Measurements from ENCODE around the gene ZBTB7C. TPM values are rescaled to one million over a fixed set of nuclear protein-coding genes. Genes with fewer than 3 reads are reported as not detected.

The ZBTB7C gene
- total RNA-seq, 1 donor from 2014 or later: 1.2 TPM

DNA sequence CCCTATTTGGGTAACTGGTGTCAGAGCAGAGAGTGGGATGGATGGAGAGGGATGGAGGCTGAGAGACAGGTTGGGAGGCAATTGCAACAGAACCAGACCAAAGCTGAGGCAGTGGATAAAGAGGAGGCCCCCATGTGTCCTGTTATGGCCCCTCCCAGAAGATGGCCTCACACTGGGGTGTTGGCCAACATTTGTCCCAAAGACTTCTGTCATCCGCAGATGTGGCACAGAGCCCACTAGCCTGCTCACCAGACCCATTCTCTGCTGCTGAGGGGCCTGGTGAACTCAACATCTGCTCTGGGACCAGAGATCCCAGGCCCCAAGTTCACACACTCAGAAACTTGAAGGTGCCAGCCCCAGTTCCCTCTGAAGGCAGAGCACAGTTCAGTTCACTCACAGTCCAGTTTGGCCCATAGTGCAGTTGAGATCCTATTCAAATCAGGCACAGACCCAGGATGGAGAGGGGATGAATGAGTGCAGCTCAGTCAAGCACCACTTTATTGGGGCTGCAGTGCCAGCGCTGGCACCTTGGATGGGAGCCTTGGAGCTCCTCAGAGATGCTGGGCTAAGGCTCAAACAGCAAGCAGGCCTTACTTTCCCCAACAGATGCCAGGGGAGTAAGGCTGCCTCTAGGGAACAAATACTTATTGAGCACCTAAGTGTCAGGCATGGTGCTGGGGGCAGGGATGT is 189.2 kb downstream of the ZBTB7C start:
- no peak for DNase-seq (ENCODE audit: low spot score)
- no peak for ATAC-seq

DNA sequence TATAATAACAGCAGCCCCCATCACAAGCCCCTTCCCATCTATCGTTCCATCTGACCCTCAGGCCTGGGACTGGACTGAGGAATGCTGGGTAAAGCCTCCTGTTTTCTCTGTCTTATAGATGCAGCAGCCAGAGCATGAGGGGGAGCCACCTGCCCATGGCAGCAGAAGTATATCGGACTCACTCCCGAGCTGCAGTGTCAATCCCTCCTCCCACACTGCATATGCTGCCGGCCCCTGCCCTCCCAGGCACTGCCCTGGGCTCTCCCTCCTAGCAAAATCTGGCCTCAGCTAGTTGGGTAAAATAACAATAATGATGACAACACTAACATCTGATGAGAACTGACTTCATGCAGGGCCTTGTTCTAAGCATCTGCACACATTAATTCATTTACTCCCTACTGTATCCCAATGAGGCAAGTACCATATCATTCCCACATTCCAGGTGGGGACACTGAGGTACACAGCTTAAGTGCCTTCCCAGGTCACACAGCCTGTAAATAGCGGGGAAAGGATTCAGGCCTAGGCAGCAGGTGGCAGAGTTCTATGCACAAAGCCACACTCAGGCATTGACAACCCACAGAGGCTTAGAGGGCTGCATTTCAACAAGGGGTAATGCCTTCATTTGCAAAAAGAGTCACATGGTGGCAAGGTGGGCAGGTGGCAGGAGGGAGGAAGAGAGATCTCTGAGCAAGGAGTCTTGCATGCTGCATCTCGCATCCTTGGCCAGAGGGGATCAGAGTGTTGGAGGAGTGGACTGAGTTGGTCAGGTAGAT is 190.0 kb downstream of the ZBTB7C start:
- DNase-seq (ENCODE audit: low spot score): no peak
- no peak for ATAC-seq

DNA sequence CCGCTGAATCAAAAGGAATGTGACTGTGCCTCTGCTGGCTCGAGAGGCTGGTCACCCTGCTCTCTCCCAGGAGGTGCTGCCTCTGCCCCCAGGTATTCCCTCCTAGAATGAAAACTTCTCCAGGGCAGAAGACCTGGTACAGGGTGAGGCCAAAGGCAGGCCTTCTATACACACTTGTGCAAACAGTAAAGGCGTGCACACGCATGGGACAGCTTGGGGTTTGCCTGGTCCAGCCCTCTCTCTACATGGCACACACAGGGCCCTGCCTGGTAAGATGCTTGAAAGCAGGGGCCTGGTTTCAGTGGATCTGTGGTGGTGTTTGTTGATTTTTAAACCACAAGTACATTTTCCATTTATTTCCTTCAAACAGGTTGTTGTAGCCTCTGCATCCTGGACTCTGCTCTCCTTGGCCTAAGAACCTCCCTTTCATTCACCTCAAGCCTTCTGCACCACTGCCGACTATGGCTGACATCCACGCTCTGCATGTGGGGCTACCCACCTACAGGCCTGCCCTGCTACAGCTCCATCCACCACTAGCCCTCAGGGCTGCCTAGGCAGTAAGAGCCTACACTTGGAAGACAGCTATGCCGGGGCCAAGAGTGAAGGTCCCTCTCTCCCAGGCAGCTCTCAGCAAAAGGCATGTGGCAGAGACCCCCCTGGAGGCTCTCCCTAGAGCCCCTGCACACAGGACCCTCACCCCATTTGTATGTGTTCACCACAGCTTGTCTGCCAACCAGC is 190.7 kb downstream of the ZBTB7C start:
- ATAC-seq: no peak
- DNase-seq (ENCODE audit: low spot score): no peak

DNA sequence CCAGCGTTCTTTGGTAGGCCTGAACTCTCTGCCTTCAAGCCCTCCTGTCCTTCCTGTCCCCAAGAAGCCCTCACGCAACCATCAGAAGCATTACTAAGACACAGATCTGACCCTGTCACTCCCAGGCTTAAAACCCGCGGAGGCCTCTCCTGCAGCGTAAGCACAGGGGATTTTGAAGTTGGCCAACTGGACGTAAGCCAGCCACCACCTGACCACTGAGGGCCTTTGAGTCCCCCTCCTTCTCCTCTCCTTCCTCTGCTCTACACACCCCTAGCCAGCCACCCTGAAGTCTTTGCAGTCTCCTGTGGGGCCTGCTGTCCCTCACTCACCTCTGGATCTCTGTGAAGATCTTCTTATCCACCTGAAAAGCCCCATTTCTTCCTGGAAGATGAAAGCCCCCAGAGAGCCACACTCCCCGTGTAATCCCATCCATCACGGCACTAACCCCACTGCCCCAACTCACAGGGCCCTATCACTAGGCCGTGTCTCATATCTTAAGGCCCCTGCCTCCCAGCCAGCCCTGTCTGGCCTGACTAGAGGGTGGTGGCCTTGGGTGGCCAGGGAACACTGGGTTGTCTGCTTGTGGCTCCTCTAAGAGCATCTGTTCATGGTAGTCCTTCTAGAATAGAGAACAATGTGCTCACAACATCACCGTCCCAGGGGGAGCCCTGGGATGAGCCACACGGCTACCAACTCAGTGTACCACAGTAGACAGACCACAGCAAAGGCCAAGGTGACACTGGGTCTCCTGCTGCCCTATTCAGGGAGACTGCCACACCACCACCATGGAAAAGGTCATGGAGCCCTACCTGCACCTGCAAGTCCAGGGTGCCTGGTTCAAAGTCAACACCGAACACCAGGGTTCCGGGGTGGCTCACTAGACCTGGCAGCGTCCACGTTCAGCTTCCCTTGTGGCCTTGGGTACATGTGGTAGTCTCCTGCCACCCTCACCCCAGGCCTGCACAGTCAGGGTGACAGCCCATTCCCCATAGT is 191.6 kb downstream of the ZBTB7C start:
- no peak for DNase-seq (ENCODE audit: low spot score)
- ATAC-seq: no peak

DNA sequence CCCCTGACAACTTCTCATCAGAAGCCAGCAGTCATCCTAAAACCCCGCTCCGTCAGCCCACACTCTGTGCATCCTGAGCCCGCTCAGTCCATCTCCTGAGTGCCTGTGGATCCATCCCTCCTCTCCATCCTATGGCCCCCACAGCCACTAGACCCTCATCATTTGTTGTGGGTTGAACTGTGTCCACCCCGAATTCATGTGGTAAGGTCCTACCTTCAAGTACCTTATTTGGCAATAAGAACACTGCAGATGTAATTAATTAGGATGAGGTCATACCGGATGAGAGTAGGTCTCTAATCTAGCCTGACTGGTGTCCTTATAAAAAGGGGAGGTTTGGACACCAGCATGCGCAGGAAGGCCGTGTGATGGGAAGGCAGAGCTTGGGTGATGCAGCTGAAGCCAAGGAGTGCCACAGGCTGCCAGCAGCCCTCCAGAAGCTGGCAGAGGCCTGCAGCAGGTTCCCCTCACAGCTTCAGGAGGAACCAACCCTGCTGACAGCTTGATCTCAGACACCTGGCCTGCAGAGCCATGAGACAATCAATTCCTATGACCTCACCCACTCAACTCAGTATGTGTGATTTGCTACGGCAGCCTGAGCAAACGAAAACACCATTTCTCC is 192.4 kb downstream of the ZBTB7C start:
- DNase-seq (ENCODE audit: low spot score): no peak
- ATAC-seq: no peak

DNA sequence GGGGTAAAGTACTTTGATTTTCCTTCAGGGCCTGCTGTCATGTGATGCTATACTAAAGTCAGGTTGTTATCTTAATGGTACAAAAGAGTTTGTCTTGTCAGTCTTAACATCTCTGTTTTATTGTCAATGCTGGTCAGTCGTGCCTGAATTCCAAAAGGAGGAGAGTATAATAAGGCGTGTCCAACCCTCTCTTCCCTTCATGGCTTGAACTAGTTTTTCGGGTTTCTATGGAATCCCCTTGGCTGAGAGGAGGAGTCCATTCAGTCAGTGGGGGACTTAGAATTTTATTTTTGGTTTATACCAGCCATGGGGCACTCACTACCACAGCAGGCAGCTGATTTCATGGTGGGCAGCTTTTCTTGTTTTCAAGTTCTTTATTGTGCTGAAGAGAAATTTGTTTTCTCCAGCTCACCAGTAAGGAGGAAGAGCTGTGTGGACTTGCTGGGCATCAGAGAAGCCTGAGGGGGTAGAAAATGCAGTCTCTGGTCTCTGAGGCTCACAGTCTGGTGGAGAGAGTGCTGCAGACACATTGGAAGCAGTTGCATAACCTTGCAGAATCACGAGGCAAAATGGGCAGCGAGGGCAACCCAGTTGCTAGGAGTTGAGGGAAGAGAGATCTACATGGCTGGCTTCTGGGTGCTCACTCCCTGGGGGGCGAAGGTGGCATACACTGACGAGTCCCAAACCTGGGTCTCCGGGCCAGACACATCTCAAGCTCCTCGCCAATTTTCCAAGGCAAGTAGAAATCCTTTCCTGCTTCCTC is 193.1 kb downstream of the ZBTB7C start:
- DNase-seq (ENCODE audit: low spot score) (no peak), ATAC-seq (peak; percentile 44)

DNA sequence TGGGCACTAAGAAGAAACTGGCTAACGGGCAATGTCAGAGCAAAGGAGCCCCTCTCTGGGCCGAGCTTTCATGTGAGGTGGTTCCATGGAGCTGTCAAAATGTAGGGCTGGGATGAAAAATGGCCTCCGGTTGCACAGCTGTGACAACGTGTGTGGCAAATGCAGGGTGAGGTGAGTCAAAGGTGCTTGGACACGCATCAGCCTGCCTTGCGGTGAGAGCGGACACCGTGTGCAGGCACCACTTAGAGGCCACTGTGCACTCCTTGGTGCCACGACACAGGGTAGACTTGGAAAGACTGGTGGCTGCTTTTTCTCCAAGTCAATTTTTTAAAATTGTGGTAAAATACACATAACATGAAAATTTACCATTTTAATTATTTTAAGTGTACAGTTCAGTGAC is 195.4 kb downstream of the ZBTB7C start:
- DNase-seq (ENCODE audit: low spot score) (no peak), ATAC-seq (no peak)

DNA sequence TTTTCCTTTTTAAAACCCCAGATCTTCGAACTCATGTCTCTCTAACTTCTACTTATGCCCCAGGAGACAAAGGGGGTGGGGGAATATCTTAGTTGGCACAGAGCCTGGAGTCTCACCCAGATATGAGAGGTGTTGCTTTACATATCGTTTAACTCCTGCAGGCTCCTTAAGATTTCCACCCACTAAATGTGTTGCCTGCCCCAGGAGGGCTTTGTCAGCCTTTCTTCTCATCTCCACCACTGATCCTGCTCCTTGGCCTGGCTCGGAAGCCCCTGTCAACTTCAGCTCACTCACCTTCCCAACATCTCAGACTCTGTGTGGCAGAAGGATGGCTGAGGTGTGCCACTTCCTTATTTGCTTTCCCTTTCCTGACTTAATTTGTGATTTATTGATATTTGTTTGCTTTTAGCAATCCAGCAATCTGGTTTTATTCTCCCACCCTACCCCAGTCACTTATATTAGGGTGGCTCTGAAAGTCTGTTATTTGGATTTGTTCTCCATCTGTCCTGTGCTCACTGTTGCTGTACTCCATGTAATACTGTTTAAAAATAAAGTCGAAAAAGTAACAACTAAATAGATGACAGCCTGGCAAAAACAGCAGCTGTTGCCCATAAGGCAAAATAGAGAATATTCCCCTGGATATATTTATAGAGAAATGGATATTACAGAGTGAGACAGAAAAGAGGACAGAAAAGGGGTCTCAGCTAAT is 200.6 kb downstream of the ZBTB7C start:
- no peak for ATAC-seq
- DNase-seq (ENCODE audit: low spot score): no peak

DNA sequence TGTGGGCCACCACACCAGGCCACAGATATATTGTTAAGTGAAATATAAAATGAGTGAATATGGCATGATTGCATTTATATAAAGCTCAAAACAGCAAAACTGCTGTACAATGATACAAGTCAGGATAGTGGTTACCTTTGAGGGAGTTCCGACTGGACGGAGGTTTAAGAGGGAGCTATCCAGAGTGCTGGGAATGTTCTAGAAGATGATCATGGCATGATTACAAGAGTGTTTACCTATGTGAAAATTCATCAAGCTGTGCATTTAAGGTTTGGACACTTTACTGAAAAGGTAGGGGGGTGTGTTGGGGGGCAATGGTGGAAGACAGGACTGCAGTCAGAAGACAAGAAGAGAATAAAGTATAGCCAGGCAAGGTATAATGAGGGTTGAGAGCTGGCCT is 201.4 kb downstream of the ZBTB7C start:
- ATAC-seq: no peak
- DNase-seq (ENCODE audit: low spot score): no peak

DNA sequence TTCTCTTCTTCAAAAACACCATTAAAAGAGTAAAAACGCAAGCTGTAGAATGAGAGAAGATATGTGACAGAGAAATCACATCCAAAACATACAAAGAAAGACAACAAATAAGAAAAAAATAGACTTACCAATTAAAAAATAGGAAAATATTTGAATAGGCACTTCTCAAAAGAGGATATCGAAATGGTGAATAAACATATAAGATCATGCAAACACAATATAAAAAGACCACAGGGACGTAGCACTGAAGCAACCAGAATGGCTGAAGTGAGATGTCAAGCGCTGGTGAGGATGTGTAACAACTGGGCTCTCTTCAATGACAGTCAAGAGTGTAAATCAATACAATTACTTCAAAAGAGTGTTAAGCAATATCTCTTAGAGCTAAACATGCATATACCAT is 202.3 kb downstream of the ZBTB7C start:
- DNase-seq (ENCODE audit: low spot score) (no peak), ATAC-seq (no peak)

DNA sequence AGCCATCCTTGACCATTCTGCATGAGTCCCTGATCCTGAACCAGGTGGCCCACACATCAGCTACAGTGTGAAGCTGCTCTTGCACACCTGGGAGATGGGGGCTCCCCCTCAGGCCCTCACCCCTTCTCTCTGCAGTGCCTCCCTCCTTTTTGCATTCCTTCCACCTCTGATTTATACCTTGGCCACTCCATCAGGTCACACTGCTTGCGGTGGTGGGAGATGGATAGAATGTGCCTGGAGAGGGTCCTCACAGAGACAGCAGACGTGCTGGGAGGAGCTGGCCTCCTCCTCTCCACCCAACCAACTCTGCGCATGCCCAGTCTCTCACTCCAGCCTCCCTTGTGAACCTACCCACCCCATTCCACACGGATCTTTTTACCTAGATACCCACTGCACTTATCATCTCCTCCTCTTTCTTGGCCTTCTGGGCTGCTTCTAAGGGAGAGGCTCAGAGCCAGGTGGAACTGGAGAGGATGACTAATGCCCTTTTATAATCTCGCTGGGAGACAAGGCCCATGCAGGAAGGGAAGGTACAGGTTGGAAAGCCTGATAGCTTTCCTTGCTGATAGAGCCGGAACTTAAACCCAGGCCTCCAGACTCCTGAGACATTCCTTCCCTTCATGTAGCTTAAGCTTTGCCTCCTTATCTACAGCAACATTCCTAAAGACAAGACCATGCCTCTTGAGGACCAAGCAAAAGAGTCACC is 205.1 kb downstream of the ZBTB7C start:
- ATAC-seq (no peak), DNase-seq (ENCODE audit: low spot score) (no peak)

DNA sequence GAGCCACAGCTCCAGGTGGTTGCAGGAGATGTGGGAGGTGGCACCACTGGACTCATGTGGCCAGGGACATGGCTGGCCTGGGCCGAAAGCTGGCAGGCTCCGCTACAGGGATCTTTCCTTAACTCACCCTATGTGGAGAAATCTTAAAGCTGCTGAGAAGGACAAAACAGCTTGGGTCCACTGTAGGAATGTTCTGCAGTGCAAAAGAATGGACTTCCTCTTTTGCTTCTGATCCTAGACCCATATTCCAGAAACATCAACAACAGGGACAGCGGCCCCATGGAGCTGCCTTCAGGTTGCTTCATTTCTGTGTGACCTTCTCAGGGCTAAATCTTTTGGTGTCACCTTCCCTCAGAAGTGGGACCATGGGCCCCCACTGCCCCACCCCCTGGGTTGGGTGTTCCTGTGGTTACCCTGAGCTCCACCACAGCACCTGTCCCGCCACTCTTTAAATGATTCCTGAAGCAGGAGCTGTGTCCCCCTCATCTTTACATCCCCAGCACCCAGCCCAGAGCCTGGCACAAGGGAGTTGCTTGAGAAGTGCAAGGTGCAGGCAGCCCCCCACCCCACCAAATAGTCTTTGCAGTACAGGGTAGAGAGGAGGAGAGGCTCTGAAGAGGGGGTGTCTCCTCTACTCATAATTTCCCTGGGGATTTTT is 205.8 kb downstream of the ZBTB7C start:
- DNase-seq (ENCODE audit: low spot score) (no peak), ATAC-seq (peak; percentile 10)

DNA sequence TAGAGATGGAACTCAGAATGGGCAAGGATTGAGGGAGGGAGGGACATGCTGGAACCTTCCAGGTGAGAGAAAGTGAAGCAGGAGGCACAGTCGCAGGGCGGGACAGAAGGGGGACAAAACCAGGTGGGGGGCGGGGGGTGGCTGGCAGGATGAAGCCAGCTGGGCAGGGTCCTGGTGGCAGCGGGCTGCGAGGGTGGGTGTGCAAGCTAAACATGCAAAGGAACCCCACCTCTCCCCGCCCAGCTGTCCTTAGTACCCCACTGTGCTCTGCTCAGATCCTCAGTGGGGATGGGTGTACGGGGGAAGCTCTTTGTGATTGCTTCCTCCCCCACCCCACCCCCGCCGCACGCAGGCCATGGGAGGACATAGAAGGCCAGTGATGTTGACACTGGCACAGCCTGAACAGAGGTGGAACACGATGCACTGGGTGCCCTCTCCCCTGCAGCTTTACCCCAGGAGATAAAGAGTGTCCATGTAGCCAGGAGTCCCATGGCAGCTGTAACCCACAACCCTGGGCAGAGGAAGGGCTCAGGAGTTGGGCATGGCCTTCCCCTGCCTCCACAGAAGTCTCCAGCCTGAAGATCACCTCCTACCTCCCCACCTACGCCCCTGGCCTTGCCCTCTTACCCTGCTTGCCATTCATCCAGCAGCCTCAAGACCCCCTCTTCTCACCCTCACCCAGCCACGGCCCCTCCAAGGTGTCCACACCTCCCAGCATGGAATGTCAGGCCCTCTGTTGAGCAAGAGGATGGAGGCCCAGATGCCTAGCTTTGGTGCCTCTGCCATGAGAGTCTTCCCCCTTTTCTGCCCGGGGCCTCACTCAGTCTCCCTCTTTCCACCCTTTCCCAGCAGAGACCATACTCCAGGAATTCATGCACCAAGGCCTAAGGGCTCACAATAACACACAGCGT is 206.6 kb downstream of the ZBTB7C start:
- ATAC-seq: peak; percentile 95
- peak; percentile 73 for DNase-seq (ENCODE audit: low spot score)

DNA sequence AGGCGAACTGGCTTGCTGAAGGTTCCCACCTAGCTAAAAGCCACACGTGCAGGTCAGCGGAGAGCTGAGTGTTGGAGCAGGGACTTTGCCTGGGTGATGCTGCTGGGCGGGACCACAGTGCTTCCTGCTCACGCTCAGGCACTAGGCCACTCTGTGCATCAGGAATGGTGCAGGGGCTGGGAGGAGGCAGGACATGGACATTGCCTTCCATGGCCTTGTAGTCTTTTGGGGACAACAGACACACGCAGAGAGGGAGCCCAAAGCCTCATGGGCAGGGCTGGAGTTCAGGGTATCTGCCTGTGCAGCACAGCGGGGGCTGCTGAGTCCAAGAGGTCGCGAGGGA is 207.2 kb downstream of the ZBTB7C start:
- ATAC-seq (peak; percentile 47), DNase-seq (ENCODE audit: low spot score) (no peak)

DNA sequence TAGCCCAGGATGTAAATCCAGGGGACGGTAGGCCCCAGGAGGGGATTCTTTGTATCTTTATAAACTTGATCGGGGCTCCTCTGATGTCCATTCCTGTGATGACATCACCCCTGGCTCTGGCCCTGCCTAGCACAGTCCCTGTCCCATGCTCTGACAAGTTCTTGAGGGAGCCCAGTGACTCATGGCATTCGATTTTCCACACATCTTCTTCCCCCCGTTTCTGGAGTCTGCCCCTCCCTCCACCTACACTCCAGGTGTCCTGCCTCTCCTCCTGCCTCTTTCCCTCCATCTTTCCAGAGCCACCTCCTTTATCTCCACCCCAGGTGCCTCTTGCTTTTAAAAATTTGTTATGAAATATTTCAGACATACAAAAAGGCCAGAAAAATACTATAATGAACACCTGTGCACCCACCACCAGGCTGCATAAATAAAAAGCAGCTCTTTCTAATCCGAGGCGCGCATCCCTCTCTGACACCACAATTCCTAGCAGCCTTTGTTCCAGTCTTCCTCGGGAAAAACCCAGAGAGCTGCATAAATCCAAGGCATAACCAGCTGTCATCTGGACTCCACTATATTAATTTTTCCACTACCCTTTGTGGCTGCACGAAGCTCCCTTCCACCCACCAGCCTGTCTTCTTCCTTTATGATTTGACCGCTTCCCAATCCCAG is 207.7 kb downstream of the ZBTB7C start:
- DNase-seq (ENCODE audit: low spot score) (no peak), ATAC-seq (no peak)

DNA sequence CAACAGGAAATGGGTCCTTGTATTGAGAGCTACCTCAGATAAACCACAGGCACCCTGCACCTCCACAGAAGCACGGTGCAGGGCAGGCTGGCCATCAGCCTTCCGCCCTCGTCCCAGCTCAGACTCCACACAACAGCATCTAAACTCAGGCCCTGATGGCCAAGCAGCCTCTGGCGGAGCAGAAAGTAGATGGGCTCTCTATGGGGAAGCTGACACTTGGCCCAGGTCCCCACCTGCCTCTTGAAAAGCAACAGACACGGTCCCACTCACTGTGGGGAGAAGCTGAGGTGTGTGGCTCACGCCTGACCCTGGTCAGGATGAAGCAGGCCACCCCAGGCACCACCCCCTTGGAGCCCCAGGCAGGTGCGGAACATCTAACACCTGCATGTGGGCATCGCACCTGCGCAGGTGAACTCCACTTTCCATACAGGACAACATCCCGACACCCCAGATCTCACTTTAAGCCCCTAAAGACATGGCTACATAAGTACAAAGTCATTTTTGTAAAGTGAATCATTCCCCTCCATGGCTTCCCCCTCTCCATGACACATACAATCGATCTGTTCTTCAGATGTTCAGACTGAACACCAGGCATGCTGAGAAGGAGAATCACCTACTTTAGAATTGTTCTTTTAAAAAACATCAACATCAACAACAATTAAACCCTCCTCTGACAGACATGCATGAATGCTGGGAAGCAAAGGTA is 208.4 kb downstream of the ZBTB7C start:
- DNase-seq (ENCODE audit: low spot score) (no peak), ATAC-seq (no peak)
